SK-N-SH (cell line): Measurements from ENCODE around the gene RPL39L. TPM values are rescaled to one million over a fixed set of nuclear protein-coding genes. Genes with fewer than 3 reads are reported as not detected.

Experiments
- CTCF ChIA-PET: fragments of 300-600, 350-600 bp; formaldehyde crosslinking; extraction: SDS; loops from one replicate; lab custom pipeline; 2021; lab: Yijun Ruan, JAX
- POLR2A ChIA-PET: fragments of 350-600 bp; sonication (Branson Sonifier 250); formaldehyde crosslinking; extraction: SDS; loops from one replicate; lab custom pipeline; 2020; ENCODE audit warnings: antibody characterized with exemption, inconsistent platforms; lab: Yijun Ruan, JAX
- DNase-seq: peaks from one replicate; pipeline ENCODE4 v3.0.0; 2012
- H2AFZ ChIP-seq: fragments of 200-600 bp; sonication (generic); 2 replicates; pipeline ENCODE4 v1.8.1; 2016; ENCODE audit warnings: antibody characterized with exemption, mild to moderate bottlenecking, low read depth
- H3F3A ChIP-seq: fragments of 200-600 bp; sonication (generic); replicated peaks from 2 replicates; pipeline ENCODE3; 2016; ENCODE audit warnings: antibody characterized with exemption, mild to moderate bottlenecking; ENCODE audit not compliant: insufficient read depth
- H3K27ac ChIP-seq, 2 experiments: fragments of 200-500 bp in 1 of 2; fragments of 200-600 bp in 1 of 2; sonication (Bioruptor generic) in 1 of 2; sonication (generic), shearing (Covaris generic) in 1 of 2; 2 replicates each; pipeline versions ENCODE4 v1.5.1 to v1.6.1; 2014 to 2016; ENCODE audit warnings: low read depth in 2 of 2, inconsistent platforms in 1 of 2, low read length in 1 of 2, mild to moderate bottlenecking in 1 of 2, mixed read lengths in 1 of 2
- H3K27me3 ChIP-seq: fragments of 200-600 bp; sonication (generic), shearing (Covaris generic); 2 replicates; pipeline ENCODE4 v1.6.1; 2016; ENCODE audit warnings: mixed run types; ENCODE audit not compliant: insufficient read depth
- H3K36me3 ChIP-seq, 2 experiments: fragments of 200-500 bp in 1 of 2; fragments of 200-600 bp in 1 of 2; sonication (Bioruptor generic) in 1 of 2; sonication (generic) in 1 of 2; replicated peaks in 1 of 2; 2 replicates each; pipeline versions ENCODE3 to v1.5.1; 2014 to 2016; ENCODE audit warnings: low read length in 1 of 2, mild to moderate bottlenecking in 1 of 2; ENCODE audit not compliant: insufficient read depth in 2 of 2, control insufficient read depth in 1 of 2
- H3K4me1 ChIP-seq, 2 experiments: fragments of 200-500 bp in 1 of 2; fragments of 200-600 bp in 1 of 2; sonication (Bioruptor generic) in 1 of 2; sonication (generic), shearing (Covaris generic) in 1 of 2; 2 replicates each; pipeline versions ENCODE4 v1.5.1 to v1.6.1; 2014 to 2016; ENCODE audit warnings: low read depth in 1 of 2, low read length in 1 of 2, mixed run types in 1 of 2; ENCODE audit not compliant: insufficient read depth in 2 of 2, control insufficient read depth in 1 of 2
- H3K4me2 ChIP-seq: fragments of 200-600 bp; sonication (generic), shearing (Covaris generic); 2 replicates; pipeline ENCODE4 v1.6.1; 2017; ENCODE audit warnings: mixed run types
- H3K4me3 ChIP-seq, 2 experiments: fragments of 200-500 bp in 1 of 2; fragments of 200-600 bp in 1 of 2; sonication (Bioruptor generic) in 1 of 2; sonication (generic), shearing (Covaris generic) in 1 of 2; 2 replicates each; pipeline versions ENCODE4 v1.5.1 to v1.8.1; 2014 to 2016; ENCODE audit warnings: low read depth in 2 of 2, inconsistent platforms in 1 of 2, low read length in 1 of 2, mild to moderate bottlenecking in 1 of 2, mixed read lengths in 1 of 2, moderate library complexity in 1 of 2
- H3K79me2 ChIP-seq: fragments of 200-600 bp; sonication (generic); 2 replicates; pipeline ENCODE4 v1.8.1; 2017; ENCODE audit warnings: mild to moderate bottlenecking; ENCODE audit not compliant: insufficient read depth
- H3K9ac ChIP-seq: fragments of 200-600 bp; sonication (generic); 2 replicates; pipeline ENCODE4 v1.6.1; 2017; ENCODE audit warnings: mixed run types
- H3K9me2 ChIP-seq: fragments of 200-600 bp; sonication (generic); 2 replicates; pipeline ENCODE4 v1.6.1; 2017; ENCODE audit warnings: mixed run types
- H3K9me3 ChIP-seq: fragments of 200-600 bp; sonication (generic); 2 replicates; pipeline ENCODE4 v1.6.1; 2017; ENCODE audit warnings: mixed run types, mild to moderate bottlenecking, moderate library complexity
- H4K20me1 ChIP-seq: fragments of 200-600 bp; sonication (generic); 2 replicates; pipeline ENCODE4 v1.6.1; 2017; ENCODE audit warnings: mild to moderate bottlenecking, mixed run types; ENCODE audit not compliant: insufficient read depth
- CHD2 ChIP-seq: fragments of 150-350 bp; IDR thresholded peaks from 2 replicates; pipeline ENCODE4 v1.6.1; 2018; ENCODE audit warnings: low read length; ENCODE audit not compliant: partially characterized antibody
- CTCF ChIP-seq: fragments of 200-600 bp; sonication (generic); IDR thresholded peaks from 2 replicates; pipeline ENCODE4 v1.6.1; 2017; ENCODE audit warnings: antibody characterized with exemption, mild to moderate bottlenecking, moderate library complexity
- EP300 ChIP-seq, 2 experiments: IDR thresholded peaks; 2 replicates each; pipeline versions ENCODE4 v1.4.0 to v1.6.1; 2012; ENCODE audit warnings: borderline replicate concordance in 1 of 2, low read depth in 1 of 2, low read length in 1 of 2
- FOXM1 ChIP-seq: IDR thresholded peaks from 2 replicates; pipeline ENCODE4 v1.4.0; 2012; ENCODE audit warnings: low read depth, mild to moderate bottlenecking
- GABPA ChIP-seq: IDR thresholded peaks from 2 replicates; pipeline ENCODE4 v1.4.0; 2012; ENCODE audit warnings: low read depth, mild to moderate bottlenecking
- JUND ChIP-seq: IDR thresholded peaks from 2 replicates; pipeline ENCODE4 v1.4.0; 2012
- POLR2AphosphoS5 ChIP-seq: IDR thresholded peaks from 2 replicates; pipeline ENCODE4 v1.6.1; 2012; ENCODE audit warnings: low read depth, low read length
- RAD21 ChIP-seq: IDR thresholded peaks from 2 replicates; pipeline ENCODE4 v1.6.1; 2012; ENCODE audit warnings: mild to moderate bottlenecking, low read length
- RCOR1 ChIP-seq: fragments of 150-350 bp; IDR thresholded peaks from 2 replicates; pipeline ENCODE4 v1.6.1; 2017; ENCODE audit warnings: antibody characterized with exemption, low read length
- RFX5 ChIP-seq: IDR thresholded peaks from 2 replicates; pipeline ENCODE4 v1.6.1; 2012; ENCODE audit warnings: mild to moderate bottlenecking, improper control_type of control experiment, low read length
- SMC3 ChIP-seq: IDR thresholded peaks from 2 replicates; pipeline ENCODE4 v1.6.1; 2012; ENCODE audit warnings: low read depth, low read length, improper control_type of control experiment
- TCF12 ChIP-seq: IDR thresholded peaks from 2 replicates; pipeline ENCODE4 v1.4.0; 2012
- USF1 ChIP-seq: IDR thresholded peaks from 2 replicates; pipeline ENCODE4 v1.4.0; 2012; ENCODE audit warnings: low read depth, borderline replicate concordance
- YY1 ChIP-seq: IDR thresholded peaks from 2 replicates; pipeline ENCODE4 v1.4.0; 2012; ENCODE audit warnings: low read depth, mild to moderate bottlenecking
- WGBS: methylation state at CpG from one replicate; pipeline ENCODE4 v1.1.6; 2017; ENCODE audit warnings: low lambda C conversion rate; 5-methylcytosine and 5-hydroxymethylcytosine counted together
- polyA plus RNA-seq, 3 experiments: library from polyadenylated mRNA; depleted of rRNA; stranded (reverse); fragments of >200 nt; gene quantifications; 2 replicates each; pipeline ENCODE4 v1.2.3, GENCODE V29; 2012
- TF ChIP-seq, protein P1 (sequence below): fragments of 150-350 bp; IDR thresholded peaks from 2 replicates; pipeline ENCODE4 v1.6.1; 2017; ENCODE audit warnings: antibody characterized with exemption, low read length, low read depth, borderline replicate concordance
- TF ChIP-seq, protein P2 (sequence below): IDR thresholded peaks from 2 replicates; pipeline ENCODE4; 2012

RPL39L gene
- polyA plus RNA-seq, 1 of the 3 experiments (the other 2 are of a cell fraction) = 25.3 TPM

- POLR2A ChIA-PET = no interaction called here
- Histone ChIP-seq H3K9ac (no peak overlapping the region), H3K4me2 (no peak overlapping the region), H3K4me3 (no peak overlapping the region), H3K9me3 (no peaks in the 10 kb centered on the region), H2AFZ (no peak overlapping the region), H3K36me3 (peaks cover 6 to 8% of the 10 kb centered on the region in 2 experiments), H3K9me2 (no peaks in the 10 kb centered on the region), H3F3A (no peaks in the 10 kb centered on the region), H3K27me3 (no peaks in the 10 kb centered on the region), H3K79me2 (0 out of 2 replicates have a peak, but pooled peaks cover 3% of the 10 kb centered on the region), H3K4me1 (no peaks in the 10 kb centered on the region), H4K20me1 (no peaks in the 10 kb centered on the region), H3K27ac (no peak overlapping the region)
- WGBS = 93% methylated on average over 1 of the region's 1 CpG
- CTCF ChIA-PET = interaction anchor here (1.0 to 3.4 kb wide), 2 partner anchors 8 to 46 kb away, joined by 4 to 14 read pairs; no protein-coding TSS in a partner anchor
- no peak for TF ChIP-seq SMC3
- no peak for TF ChIP-seq CHD2
- TF ChIP-seq RFX5 = no peak
- no peak for TF ChIP-seq POLR2AphosphoS5
- no peak for TF ChIP-seq EP300 (IDR thresholded peaks at IDR 0.05; ENCODE audit: borderline replicate concordance in 1 of 2, low read depth in 1 of 2, low read length in 1 of 2)
- TF ChIP-seq, protein P1, sequence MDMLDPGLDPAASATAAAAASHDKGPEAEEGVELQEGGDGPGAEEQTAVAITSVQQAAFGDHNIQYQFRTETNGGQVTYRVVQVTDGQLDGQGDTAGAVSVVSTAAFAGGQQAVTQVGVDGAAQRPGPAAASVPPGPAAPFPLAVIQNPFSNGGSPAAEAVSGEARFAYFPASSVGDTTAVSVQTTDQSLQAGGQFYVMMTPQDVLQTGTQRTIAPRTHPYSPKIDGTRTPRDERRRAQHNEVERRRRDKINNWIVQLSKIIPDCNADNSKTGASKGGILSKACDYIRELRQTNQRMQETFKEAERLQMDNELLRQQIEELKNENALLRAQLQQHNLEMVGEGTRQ = no peak
- TF ChIP-seq CTCF = no peak
- no peak for TF ChIP-seq RAD21
- TF ChIP-seq RCOR1 = no peak
- TF ChIP-seq TCF12 = no peak
- no peak for TF ChIP-seq USF1
- TF ChIP-seq, protein P2, sequence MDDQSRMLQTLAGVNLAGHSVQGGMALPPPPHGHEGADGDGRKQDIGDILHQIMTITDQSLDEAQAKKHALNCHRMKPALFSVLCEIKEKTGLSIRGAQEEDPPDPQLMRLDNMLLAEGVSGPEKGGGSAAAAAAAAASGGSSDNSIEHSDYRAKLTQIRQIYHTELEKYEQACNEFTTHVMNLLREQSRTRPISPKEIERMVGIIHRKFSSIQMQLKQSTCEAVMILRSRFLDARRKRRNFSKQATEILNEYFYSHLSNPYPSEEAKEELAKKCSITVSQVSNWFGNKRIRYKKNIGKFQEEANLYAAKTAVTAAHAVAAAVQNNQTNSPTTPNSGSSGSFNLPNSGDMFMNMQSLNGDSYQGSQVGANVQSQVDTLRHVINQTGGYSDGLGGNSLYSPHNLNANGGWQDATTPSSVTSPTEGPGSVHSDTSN = no peak
- no peak for TF ChIP-seq GABPA
- no peak for DNase-seq
These were observed 17.0 kb downstream of the RPL39L start for GRCh38 chr3:187122261-187122660.

GRCh38 chr3:187120326-187120725 lies 19.0 kb downstream of the RPL39L start:
- Histone ChIP-seq H4K20me1 (no peaks in the 10 kb centered on the region), H3K4me2 (no peak overlapping the region), H3K27me3 (no peaks in the 10 kb centered on the region), H3K9me2 (no peaks in the 10 kb centered on the region), H2AFZ (no peak overlapping the region), H3K4me1 (no peaks in the 10 kb centered on the region)
- POLR2A ChIA-PET = interaction anchor here (0.6 kb wide), 1 partner anchor 263 kb away, joined by 5 read pairs; no protein-coding TSS in a partner anchor
- TF ChIP-seq, protein P1 = no peak
- TF ChIP-seq TCF12 (no peak), RAD21 (no peak), RFX5 (no peak), YY1 (no peak), FOXM1 (no peak), JUND (no peak), CHD2 (no peak)
- TF ChIP-seq, all 33 proteins: peak for 0
- Histone ChIP-seq H3K9me3 (no peaks in the 10 kb centered on the region), H3K79me2 (no peaks in the 10 kb centered on the region), H3K36me3 (peaks cover 6 to 8% of the 10 kb centered on the region in 2 experiments), H3K4me3 (no peak overlapping the region), H3F3A (no peaks in the 10 kb centered on the region), H3K27ac (no peak overlapping the region), H3K9ac (no peak overlapping the region)
- 89% methylated on average over 2 of the region's 2 CpGs for WGBS
- no peak for DNase-seq
- CTCF ChIA-PET = interaction anchor here (1.0 to 1.8 kb wide), 2 partner anchors 19 to 271 kb away, joined by 4 to 10 read pairs; partner anchors contain the start of gene RPL39L
